ENCODE data around the gene DUSP22. TPM values are rescaled to one million over a fixed set of nuclear protein-coding genes. Genes with fewer than 3 reads are reported as not detected.

Gene DUSP22
- total and polyA plus RNA-seq, 9 of the 15 experiments (the other 6 are each of a cell fraction or from before 2014, with no cell fraction given): 9.3 to 19.4 (median 11.8) TPM

GRCh38 chr6:287489-287860 lies 4.8 kb upstream of the DUSP22 start (continued):
- TF ChIP-seq HINFP (tag; conservative IDR thresholded peaks at IDR 0.05; ENCODE audit: low read depth) (no peak), ESRRB (CRISPR knock-in tag; IDR thresholded peaks at IDR 0.05; ENCODE audit: borderline replicate concordance) (no peak), CHD2 (IDR thresholded peaks at IDR 0.05; ENCODE audit: low read depth, low read length) (no peak), SMAD2 (IDR thresholded peaks at IDR 0.05; ENCODE audit: low read depth, low read length) (no peak), POLR2B (IDR thresholded peaks at IDR 0.05; ENCODE audit: low read depth, partially characterized antibody) (no peak)

DNA sequence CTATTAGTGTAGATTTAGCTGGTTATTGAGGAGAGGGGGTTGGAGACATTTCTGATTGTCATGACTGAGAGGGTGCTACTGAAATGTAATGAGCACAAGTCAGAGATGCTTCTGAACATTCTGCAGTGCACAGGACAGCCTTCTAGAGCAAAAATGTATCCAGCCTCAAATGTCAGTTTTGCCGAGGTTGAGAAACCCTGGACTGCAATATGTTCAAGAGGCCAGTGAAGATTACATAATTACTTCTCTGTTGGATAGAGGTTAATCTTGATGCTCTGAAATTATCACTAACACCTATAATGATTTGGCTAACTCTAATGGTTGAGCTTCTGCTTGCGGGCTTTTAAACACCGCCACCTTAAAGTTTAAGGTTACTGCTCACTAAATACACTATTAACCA lies 3.4 kb upstream of the DUSP22 start:
- 15% methylated on average over 3 of the region's 3 CpGs for WGBS (ENCODE audit: insufficient coverage, low coverage, missing lambda C conversion rate)
- FAIRE-seq (no peak), ATAC-seq (no peak), DNase-seq (ENCODE audit: extremely low read depth in 1 of 4, low spot score in 3 of 4) (no peak)
- Histone ChIP-seq H3K4me1 (replicated peaks in 1 of 2; ENCODE audit: control insufficient read depth in 2 of 2, insufficient read depth in 2 of 2, low read length in 2 of 2) (peaks cover 11 to 21% of the 10 kb centered on the region in 2 experiments; a peak in 4 of 5 replicates), H3K79me2 (ENCODE audit: control insufficient read depth, insufficient read depth, low read length) (peaks cover 3% of the 10 kb centered on the region; the same call in 1 of the 3 replicates), H3K9ac (ENCODE audit: insufficient read depth in 1 of 2, low read depth in 2 of 2, low read length in 2 of 2) (no peak overlapping the region), H3K9me1 (ENCODE audit: control insufficient read depth, insufficient read depth, low read length) (no peaks in the 10 kb centered on the region), H3K36me3 (ENCODE audit: control insufficient read depth, insufficient read depth, low read length) (no peaks in the 10 kb centered on the region), H3K4me3 (no peak overlapping the region), H3K27me3 (ENCODE audit: control insufficient read depth in 2 of 2, insufficient read depth in 2 of 2, low read length in 2 of 2) (peaks cover 18 to 31% of the 10 kb centered on the region in 2 experiments), H3K9me3 (replicated peaks; ENCODE audit: control insufficient read depth, insufficient read depth, low read depth, low read length) (no peaks in the 10 kb centered on the region), H4K20me1 (replicated peaks; ENCODE audit: control insufficient read depth, insufficient read depth, low read length) (no peaks in the 10 kb centered on the region), H3K4me2 (ENCODE audit: insufficient read depth, low read length) (no peak overlapping the region), H2AFZ (ENCODE audit: low read depth, low read length) (no peak overlapping the region), H3K27ac (ENCODE audit: extremely low read depth, low read depth, low read length) (no peak overlapping the region)
- POLR2A ChIA-PET: interaction anchor here (0.6 to 2.3 kb wide), 3 partner anchors 10 to 377 kb away, joined by 3 to 9 read pairs (median 3); no protein-coding TSS in a partner anchor
- intact Hi-C loops (cut with micrococcal nuclease): no loop called here
- in situ Hi-C loops (cut with MboI): no loop called here
- TF ChIP-seq ZNF253 (CRISPR knock-in tag; conservative IDR thresholded peaks at IDR 0.05): no peak
- no peak for TF ChIP-seq MTA1 (IDR thresholded peaks at IDR 0.05; ENCODE audit: borderline replicate concordance)
- TF ChIP-seq XRCC4 (IDR thresholded peaks at IDR 0.05; ENCODE audit: extremely low read depth, insufficient read depth, insufficient read length): no peak
- TF ChIP-seq ETV6 (IDR thresholded peaks at IDR 0.05; ENCODE audit: borderline replicate concordance in 1 of 2, low read depth in 2 of 2, low read length in 1 of 2): no peak
- TF ChIP-seq ETV6 (CRISPR knock-in tag; IDR thresholded peaks at IDR 0.05; ENCODE audit: borderline replicate concordance): no peak
- no peak for TF ChIP-seq NR2C2 (CRISPR knock-in tag; IDR thresholded peaks at IDR 0.05)
- TF ChIP-seq NR2C2 (tag; IDR thresholded peaks at IDR 0.05): no peak
- CTCF ChIA-PET (ENCODE audit: low intra/inter-chr PET ratio): no interaction called here
- no TSS peak for BruUV-seq (replicated peaks)
